Measurements from ENCODE around the gene PIGH.
"Not testable (repeated sequence)": the region's sequence is repeated elsewhere in the genome, so short reads cannot be mapped to it uniquely, and the experiment has no call there.

PIGH gene

DNA sequence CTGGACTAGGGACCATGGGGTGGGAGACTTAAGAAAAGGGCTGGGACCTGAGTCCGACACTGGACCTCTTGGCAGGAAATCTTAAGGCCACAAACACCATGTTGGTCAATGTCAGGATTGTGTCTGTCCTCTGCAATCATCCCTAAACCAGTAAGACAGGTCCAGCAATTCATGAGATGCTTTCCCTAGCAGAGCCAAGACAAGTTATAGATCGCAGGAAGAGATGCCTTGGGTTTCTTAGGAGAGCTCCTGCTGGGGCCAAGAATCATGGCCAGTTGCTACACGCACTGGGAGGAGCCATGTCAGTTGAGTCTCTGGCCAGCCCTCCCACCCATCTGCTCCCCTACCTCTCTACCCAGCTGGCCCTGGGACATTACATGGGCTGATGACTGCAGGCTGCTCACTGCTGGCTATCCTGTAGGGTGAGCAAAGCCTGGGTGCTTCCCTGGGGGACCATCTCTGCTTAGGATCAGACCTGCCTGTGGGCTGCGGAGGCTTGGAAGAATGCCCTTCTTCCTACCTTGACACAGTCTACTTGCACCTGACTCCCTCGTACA lies 52.8 kb downstream of the PIGH start:
- no peak for DNase-seq

GRCh38 chr14:67544590-67544989 lies 55.5 kb downstream of the PIGH start:
- DNase-seq, result no peak

- not testable (repeated sequence) for DNase-seq
Observed at GRCh38 chr14:67542620-67543019, 57.4 kb downstream of the PIGH start.

DNA sequence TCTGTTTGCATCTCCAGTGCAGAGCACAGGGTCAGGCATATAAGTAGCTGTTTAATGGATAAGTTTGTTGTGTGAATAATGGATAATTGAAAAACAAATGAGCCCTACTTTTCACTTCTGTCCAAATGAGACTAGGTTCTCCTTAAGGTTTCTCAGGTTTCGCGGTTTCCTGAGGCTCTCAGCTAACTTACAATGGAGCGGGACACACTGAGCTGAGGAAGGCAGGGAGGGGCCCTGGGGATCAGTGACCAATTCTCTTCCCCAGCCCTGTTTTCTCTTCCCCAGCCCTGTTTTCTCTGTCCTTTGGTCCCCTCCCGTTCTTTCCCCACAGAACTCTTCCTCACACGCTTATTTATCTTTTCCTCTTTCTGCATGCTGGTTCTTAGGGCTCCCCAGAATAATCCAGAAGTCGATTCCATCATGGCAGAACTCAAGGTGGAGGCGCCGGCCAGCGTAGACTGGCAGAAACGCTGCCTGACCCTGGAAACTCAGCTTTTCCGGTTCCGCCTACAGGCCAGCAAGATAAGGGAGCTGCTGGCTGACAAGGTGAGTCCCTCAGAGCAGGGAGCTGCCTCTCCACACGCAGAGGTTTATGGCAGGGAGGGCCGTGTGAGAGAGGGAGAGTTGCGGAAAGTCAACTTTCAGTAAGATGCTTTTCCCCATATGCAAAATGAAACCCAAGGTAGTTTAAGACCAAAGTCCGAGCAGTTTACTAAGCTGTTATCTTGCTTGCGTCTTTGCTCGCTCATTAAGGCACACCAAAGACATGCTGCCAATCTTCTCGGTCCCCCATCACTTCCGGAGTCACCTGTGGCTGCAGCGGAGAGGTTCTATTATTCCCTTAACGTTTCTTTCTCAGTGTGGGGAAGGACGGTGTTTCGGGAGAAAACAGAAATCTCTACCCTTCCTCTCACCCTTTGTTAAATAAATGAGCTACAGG lies 58.4 kb downstream of the PIGH start:
- no peak for DNase-seq

Measured in left hindlimb (tissue), 1 donor.